NCI-H526 (cell line): ENCODE data around the gene CTNNA1.
A peak's percentile ranks its signal among the peaks of the same experiment; 100 is the strongest.
"Not testable (repeated sequence)": the region's sequence is repeated elsewhere in the genome, so short reads cannot be mapped to it uniquely, and the experiment has no call there.

ENCODE experiments used
- DNase-seq, 2 experiments: peaks; one replicate each; lab custom pipeline; 2025; lab: John Stamatoyannopoulos, UW

The CTNNA1 gene

DNA sequence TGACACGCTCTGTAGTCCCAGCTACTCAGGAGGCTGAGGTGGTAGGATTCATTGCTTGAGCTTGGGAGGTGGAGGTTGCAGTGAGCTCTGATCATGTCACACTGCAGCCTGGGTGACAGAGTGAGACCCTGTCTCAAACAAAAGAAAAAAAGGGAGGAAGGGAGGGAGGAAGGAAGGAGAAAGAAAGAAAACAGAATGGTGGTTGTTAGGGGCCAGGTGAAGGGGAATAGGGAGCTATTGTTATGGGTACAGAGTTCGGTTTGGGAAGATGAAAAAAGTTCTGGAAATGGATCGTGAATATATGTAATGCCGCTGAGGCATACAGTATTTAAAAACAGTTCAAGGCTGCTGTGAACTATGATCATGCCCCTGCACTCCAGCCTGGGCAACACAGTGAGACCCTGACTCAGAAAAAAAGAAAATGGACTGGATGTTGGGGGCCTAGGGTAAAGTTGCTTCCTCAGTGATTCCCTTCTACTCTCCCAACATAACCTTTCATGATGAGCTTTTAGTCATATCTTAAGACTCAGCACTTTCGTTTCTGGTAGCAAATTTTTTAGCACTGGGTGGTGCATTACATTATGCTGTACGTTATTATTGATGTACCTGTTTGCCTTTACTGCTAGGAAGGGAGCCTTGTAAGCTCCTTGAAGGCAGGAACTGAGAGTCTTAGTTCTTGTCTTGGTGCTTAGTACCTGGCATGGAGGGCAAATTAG is 4.0 kb downstream of the CTNNA1 start:
- no peak for DNase-seq

DNA sequence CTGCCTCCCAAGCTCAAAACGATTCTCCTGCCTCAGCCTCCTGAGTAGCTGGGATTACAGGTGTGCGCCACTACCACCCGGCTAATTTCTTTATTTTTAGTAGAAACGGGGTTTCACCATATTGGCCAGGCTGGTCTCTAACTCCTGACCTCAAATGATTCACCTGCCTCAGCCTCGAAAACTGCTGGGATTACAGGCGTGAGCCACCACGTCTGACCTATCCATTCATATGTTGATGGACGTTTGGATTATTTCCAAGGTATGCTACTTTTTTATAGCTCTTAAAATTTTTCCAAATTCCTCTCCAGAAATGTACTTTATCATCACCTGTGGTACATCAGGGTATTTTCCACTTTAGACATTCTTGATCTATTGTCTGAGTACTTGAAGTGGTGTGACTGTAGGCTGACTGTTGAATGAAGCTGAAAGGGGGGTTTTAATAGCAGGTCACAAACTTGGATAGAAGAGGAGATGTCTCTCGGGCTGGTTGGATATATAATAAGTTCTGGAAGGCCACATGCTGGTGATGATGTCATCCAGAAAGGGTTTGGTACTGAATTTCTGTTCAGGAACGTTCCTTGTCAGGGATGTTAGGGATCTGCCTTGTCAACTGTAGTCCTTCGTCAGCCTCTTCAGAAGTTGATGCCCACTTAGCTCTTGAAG is 7.4 kb downstream of the CTNNA1 start:
- DNase-seq: no peak

DNA sequence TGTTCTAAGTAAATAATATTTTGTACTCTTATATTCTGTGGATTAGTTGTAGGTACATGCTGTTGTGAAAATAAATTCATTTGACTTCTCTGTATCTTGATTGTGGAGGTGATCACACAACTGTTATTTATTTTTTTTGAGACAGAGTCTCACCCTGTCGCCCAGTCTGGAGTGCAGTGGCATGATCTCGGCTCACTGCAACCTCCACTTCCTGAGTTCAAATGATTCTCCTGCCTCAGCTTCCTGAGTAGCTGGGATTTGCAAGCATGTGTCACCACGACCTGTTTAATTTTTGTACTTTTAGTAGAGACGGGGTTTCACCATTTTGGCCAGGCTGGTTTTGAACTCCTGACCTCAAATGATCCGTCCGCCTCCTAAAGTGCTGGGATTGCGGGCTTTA is 7.9 kb downstream of the CTNNA1 start:
- DNase-seq: not testable (repeated sequence)

DNA sequence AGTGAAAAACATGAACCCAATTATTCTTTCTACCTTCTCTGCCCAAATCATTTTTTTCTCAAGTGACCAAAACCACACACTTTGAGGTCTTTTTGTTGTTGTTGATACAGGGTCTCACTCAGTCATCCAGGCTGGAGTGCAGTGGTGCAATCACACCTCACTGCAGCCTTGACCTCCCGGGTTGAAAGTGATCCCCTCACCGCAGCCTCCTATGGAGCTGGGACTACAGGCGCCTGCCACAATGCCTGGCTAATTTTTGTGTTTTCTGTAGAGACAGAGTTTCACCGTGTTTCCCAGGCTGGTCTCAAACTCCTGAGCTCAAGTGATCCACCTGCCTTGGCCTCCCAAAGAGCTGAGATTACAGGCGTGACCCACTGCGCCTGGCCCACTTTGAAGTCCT is 8.4 kb downstream of the CTNNA1 start:
- DNase-seq: not testable (repeated sequence)

DNA sequence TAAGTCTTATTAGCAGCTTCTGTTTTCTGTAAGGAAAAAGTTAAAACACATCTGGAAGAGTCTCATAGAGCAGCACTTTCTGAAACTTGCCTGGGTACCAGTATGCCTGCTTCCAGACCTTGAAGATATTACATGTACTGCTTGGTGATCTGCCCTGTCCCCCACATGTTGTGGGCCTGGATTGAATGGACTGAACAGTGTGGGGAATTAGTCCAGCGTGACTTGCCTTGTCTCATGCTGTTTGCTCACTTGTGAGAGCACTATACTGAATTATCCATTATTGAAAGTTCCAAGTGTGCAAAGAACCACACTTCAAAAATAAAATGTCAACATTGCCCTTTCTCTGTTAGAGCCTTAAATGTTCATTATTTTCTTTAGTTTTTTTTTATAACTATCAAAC is 8.9 kb downstream of the CTNNA1 start:
- DNase-seq: no peak

DNA sequence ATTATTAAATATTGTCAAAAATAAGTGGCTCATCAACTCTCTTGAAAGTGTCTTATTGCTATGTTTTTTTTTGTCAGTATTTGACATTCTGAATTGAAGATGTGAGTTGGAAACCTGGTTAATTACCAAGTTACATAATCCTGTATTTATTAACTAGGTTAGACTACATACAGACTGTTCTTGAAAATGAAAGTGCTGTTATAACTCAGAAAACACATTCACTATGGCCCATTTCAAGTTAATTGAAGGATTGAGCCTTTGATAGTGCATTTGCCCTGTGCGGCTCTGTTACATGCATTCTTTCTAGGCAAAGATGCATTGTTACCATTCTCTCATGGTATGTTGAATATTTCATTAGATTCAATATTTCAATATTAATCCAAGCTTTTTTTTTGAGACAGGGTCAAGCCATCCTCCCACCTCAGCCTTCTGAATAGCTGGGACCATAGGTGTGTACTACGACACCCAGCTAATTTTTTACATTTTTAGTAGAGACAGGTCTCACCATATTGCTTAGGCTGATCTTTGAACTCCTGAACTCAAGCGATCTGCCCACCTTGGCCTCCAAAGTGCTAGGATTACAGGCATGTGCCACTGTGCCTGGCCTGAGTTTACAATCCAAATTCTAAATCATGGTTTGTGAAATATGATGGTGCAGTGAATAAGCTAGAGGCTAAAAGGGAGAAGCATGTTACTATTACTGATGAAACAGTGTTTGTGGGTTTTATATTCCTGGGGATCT is 10.0 kb downstream of the CTNNA1 start:
- DNase-seq: no peak

DNA sequence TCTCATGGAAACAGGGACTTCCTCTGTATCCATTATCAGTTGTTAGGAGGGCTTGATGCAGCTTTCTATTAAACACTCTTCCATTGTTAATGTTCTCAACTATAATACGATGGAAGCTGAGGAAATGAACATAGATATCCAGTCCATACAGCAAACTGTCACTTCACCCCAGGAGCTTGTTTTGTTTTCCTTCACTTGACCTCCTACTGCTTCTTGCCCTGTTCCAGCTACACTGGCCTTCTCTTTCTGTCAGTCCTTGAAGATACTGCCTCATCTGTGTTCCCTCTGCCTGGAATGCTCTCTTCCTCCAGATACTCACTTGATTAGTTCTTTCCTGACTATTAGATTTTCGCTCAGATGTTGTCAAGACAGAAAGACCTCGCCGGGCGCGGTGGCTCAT is 17.1 kb downstream of the CTNNA1 start:
- DNase-seq: no peak

DNA sequence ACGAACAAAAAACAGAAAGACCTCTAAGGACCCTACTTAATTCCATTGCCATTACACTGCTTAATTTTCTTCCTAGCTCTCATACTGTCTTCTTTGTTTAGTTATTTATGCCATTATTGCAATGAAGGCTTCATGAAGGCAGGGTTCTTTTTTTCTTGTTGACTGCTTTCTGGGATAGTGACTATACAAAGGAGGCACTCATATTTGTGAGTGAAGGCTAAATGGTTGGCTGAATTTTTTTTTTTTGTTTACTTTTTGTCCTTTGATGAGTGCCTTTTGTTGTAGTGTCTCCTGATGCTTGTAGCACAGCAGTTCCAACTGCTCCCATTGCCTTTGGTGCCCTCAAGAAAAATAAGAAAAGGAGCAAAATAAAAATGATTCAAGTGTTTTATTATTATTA is 17.8 kb downstream of the CTNNA1 start:
- DNase-seq: peak in 1 of 2 experiments; percentile 43

DNA sequence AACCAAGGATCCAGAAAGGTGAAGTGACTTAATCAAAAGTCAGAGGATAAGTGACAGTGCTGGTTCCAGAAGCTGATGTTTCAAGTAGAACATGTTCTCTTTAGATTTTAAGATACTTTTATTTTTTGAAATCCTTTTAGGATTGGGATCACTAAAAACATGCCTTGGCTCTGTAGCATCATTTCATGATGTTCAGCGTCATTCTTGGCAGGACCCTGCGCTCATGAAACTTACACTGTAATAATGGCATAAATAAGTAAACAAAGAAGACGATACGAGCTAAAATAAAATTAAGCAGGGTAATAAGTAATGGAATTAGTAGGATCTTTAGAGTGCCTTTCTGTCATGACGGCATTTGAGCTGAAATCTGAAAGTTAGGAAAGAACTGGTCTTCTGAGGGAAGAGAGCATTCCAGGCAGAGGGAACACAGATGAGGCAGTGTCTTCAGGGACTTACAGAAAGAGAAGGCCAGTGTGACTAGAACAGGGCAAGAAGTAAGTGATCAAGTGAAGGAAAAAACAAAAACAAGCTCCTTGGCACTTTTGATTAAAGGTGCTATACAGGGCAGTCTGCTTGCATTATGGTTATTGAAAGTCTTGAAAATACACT is 19.9 kb downstream of the CTNNA1 start:
- DNase-seq: no peak

DNA sequence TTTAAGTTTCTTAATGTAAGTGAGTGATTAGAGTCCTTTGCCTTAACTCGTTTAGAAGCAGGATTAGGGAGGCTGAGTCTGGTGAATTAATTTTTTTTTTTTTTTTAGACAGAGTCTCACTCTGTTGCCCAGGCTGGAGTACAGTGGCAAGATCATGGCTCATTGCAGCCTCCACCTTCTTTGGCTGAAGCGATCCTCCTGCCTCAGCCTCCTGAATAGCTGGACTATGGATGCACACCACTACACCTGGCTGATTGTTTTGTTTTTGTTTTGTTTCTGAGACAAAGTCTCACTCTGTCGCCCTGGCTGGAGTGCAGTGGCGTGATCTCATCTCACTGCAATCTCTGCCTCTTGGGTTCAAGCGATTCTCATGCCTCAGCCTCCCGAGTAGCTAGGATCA is 20.4 kb downstream of the CTNNA1 start:
- not testable (repeated sequence) for DNase-seq

DNA sequence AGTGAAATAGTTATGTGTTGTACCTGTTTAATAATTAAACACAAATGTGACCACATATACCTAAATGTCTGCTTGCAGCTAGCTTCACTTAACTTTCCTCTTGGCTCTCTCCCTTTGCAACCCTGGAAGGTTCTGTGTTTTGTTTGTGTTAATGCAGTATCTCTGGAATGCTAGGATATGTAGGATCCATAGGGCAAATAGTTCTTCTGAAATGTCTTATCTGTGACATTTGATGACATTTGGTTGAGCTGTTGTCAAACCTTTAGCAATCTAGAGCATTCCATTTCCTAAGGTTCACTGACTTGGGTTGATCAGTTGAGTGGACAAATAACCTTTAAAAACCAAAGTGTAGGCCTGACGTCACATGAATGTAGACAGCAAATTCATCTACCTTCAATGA is 21.8 kb downstream of the CTNNA1 start:
- no peak for DNase-seq

DNA sequence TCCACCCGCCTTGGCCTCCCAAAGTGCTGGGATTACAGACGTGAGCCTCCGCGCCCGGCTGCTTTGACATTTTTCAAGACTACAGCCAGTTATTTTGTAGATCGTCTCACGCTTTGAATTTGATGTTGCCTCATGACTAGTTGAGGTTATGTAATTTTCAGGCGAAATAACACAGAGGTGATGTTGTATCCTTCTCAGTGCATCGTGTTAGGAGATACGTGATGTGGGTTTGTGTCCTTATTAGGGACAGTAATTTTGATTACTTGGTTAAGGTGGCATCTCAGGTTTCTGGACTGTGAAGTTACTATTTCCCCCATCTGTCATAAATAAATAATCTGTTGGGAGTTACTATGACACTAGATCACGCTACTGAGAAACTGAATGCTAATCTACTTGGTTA is 25.0 kb downstream of the CTNNA1 start:
- DNase-seq: no peak

DNA sequence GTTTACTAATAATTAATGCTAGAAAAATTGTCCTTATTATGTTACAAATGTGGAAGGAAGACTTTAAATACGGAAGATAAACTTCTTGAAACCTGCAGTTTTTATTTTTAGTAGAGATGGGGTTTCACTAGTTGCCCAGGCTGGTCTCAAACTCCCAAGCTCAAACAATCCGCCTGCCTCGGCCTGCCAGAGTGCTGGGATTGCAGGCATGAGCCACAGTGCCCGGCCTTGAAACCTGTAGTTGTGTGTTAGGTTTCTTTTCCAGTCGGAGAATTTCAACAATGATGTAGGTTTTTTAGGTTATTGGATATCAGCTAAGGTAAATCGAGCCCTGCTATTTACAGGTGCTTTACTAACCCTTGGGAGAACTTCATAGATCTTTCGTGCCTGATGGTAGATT is 30.8 kb downstream of the CTNNA1 start:
- DNase-seq: no peak

DNA sequence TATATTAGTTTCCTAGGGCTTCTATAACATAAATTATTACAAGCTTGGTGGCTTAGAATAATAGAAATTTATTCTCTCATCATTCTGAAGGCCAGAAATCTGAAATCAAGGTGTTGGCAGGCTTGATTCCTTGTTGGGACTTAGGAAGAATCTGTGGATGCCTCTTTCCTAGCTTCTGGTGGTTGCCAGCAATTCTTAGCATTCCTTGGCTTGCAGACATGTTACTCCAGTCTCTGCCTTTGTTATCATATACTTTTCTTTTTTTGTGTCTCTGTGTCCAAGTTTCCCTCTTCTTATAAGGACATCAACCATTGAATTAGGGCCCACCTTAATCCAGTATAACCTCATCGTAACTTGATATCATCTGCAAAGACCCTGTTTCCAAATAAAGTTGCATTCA is 31.4 kb downstream of the CTNNA1 start:
- DNase-seq: no peak

DNA sequence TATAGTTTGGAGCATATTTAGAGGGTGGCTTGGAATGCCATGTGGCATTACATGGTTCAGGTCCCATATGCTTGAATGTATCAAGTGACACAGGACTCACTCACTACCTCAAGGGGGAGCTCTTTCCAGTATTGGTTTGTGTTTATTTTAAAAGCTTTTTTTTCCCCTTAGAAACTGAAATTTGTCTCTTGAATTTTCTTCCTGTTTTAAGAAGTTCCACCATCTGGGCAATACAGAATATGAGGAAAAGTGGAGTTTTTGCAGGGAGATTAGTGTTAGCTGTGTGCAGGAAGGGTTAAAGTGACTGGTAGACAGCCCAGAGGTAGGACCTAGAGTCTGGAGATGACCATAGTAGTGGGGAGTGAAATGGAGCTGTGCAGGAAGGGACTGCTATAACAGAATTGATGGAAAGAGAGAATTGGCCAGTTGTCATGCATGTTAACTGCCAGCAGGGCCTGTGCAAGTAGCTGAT is 36.6 kb downstream of the CTNNA1 start:
- peak in 1 of 2 experiments; percentile 56 for DNase-seq

DNA sequence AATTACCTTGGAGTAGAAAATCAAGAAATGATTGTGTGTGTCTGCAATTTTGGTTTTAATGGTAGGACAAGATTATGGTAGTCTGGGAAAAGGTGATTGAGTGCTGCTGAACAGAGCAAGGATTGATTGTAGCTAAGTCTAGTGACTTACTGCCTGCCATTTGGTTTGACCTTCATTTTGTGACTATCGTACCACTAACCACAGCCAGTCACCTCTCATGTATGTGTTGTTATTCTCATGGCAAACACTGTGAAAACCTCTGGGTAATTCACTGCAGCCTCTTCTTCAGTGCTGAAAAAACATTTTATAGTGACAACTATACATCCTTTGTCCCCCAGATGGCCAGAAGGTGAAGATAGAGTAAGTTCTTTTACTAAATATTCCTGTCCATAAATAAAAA is 37.5 kb downstream of the CTNNA1 start:
- no peak for DNase-seq

DNA sequence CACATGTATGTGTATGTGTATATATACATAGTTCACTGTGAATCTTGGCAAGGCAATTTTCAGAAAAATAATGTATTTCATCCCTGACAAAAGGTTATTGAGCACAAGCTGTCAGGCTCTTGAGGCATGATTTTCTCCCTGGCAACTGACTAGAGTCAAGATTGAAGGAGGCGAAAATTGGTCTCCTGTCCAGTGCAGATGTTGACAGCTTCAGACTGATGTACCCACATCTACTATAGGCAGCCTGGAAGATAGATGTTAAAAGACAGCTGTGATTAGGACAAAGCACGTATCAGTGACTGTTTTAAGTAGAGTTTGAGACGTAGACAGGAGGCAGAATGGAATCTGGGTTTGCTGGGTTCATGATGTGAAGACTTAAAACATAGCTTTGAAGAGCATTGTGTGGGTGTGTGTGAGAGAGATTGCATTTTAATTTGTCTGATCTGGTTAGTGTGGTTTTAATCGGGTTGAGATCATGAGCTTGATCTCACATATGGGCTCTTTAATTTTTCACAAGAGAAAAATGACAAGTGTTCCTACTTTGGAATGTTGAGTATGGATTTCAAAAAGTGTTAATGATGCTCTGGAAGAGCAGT is 39.1 kb downstream of the CTNNA1 start:
- no peak for DNase-seq

DNA sequence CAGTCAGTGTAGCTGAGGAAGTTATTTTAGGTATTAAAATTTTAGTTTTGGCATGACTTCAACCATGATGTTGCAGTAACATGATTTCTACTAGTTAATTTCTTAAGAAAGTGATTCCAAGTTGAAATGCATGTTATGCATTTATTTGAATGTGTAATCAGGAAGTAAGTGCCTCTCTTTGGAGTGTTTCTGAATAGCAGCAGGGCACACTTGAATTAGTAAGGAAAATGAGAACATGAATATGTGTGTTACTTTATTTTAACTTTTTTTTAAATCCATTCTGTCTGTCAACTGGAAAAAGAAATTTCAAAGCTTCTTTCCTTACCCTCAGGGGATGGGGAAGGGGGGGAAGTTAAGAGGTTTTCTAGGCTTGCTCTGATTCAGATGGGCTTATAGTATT is 40.4 kb downstream of the CTNNA1 start:
- DNase-seq: no peak

DNA sequence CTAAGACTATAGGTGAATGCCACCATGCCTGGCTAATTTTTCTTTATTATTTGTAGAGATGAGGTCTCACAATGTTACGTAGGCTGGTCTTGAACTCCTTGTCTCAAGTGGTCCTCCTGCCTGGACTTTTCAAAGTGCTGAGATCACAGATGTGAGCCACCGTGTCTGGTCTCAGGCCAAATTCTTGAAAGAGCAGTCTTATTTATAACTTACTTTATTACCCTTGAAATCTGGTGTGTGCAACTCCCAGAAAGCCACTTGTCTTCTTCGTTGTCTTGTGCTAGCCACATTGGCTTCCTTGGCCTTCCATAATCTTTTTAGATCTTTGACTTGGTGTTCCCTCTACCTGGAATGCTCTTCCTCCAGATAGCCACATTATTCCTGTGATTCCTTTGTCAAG is 50.1 kb downstream of the CTNNA1 start:
- DNase-seq: no peak

DNA sequence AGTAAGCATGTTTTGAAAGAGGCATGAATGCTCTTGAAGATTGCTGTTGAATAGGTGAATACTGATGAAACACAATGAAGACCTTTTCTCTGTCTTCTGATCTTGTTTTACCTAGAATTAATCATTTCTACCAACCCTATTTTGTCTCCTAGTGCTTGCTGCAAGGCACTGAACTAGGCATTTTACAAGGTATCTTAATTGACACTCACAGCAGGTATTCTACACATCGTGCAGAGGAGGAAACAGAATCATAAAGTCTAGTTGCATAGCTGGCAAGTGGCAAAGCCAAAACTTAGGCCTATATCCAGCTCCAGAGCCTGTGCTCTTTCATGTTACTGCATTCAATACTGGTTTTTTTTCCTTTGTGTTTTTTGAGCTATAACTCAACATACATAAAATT is 50.7 kb downstream of the CTNNA1 start:
- DNase-seq: no peak

DNA sequence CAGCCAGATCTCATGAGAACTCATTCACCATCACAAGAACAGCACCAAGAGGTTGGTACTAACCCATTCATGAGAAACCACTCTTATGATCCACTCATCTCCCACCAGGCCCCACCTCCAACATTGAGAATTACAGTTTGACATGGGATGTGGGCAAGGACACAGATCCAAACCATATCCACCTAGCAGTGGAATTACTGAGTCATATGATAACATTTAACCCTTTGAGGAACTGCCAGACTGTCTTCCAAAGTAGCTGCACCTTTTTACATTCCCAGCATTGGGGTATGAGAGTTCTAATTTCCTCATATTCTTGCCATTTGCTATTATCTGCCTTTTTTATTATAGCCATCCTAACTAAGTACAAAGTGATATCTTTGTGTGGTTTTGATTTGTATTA is 51.9 kb downstream of the CTNNA1 start:
- DNase-seq: no peak

DNA sequence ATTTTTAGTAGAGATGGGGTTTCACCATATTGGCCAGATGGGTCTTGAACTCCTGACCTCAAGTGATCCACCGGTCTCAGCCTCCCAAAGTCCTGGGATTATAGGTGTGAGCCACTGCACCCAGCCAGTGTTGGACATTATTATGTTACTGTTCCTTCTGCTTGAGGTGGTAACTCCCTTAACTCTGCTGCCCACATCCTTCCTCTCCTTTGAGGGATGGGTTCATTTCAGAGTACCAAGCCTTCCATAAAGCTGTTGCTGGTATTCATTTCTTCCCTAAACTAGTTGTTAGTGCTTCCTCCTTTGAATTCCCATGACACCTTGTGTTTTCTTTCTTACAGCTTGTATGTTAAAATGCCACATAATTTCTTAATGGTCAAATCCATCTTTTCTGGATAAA is 54.0 kb downstream of the CTNNA1 start:
- no peak for DNase-seq
